Stimulated activated naive B cell treated with anti-CD40 and anti-IgM and Interleukin-4, amounts not matched to agents 10 μg/mL and 1 μg/mL and 100 μg/mL, for 72 hours (primary cell): ENCODE measurements around the gene CCDC192.
A peak's percentile ranks its signal among the peaks of the same experiment; 100 is the strongest.
"Not testable (repeated sequence)": the region's sequence is repeated elsewhere in the genome, so short reads cannot be mapped to it uniquely, and the experiment has no call there.

Source experiments
- ATAC-seq, 2 donors: fragments of 150-1000 bp; cut with Tn5 transposase; replicated peaks; 2 replicates each; pipeline ENCODE4 v1.10.0; 2021; ENCODE audit warnings: moderate library complexity in 1 of 2
- DNase-seq: peaks from one replicate; pipeline ENCODE4 v3.0.0; 2021
- H3K27ac Mint-ChIP-seq: one replicate; pipeline ENCODE4 v1.8.0; 2022; ENCODE audit warnings: mild to moderate bottlenecking, mixed read lengths
- H3K27me3 Mint-ChIP-seq, 2 donors: one replicate each; pipeline ENCODE4 v1.8.0; 2022; ENCODE audit warnings: mixed read lengths in 2 of 2
- H3K36me3 Mint-ChIP-seq, 2 donors: one replicate each; pipeline ENCODE4 v1.8.0; 2022; ENCODE audit warnings: mixed read lengths in 2 of 2, mild to moderate bottlenecking in 1 of 2
- H3K4me1 Mint-ChIP-seq, 2 donors: one replicate each; pipeline ENCODE4 v1.8.0; 2022; ENCODE audit warnings: mixed read lengths in 2 of 2, mild to moderate bottlenecking in 1 of 2
- H3K4me3 Mint-ChIP-seq, 2 donors: one replicate each; pipeline ENCODE4 v1.8.0; 2022; ENCODE audit warnings: mild to moderate bottlenecking in 2 of 2, mixed read lengths in 2 of 2, moderate library complexity in 1 of 2
- H3K9me3 Mint-ChIP-seq, 2 donors: one replicate each; pipeline ENCODE4 v1.8.0; 2022; ENCODE audit warnings: mixed read lengths in 2 of 2, mild to moderate bottlenecking in 1 of 2

The CCDC192 gene

GRCh38 chr5:127723571-127723970 lies 20.4 kb downstream of the CCDC192 start:
- no peak for DNase-seq
- ATAC-seq, result no peak
- Mint-ChIP-seq H3K36me3 (peaks cover 0 to 1% of the 10 kb centered on the region in 2 donors), H3K27ac (no peak overlapping the region), H3K4me1 (no peaks in the 10 kb centered on the region), H3K4me3 (no peak overlapping the region), H3K27me3 (peaks cover 0 to 6% of the 10 kb centered on the region in 2 donors), H3K9me3 (peaks cover 9 to 23% of the 10 kb centered on the region in 2 donors)

GRCh38 chr5:127725673-127726072 lies 22.5 kb downstream of the CCDC192 start:
- Mint-ChIP-seq H3K9me3 (peaks cover 9 to 17% of the 10 kb centered on the region in 2 donors), H3K4me3 (no peak overlapping the region), H3K27ac (no peak overlapping the region), H3K4me1 (no peaks in the 10 kb centered on the region), H3K36me3 (no peaks in the 10 kb centered on the region), H3K27me3 (peaks cover 0 to 6% of the 10 kb centered on the region in 2 donors)
- ATAC-seq (no peak), DNase-seq (no peak)

- Mint-ChIP-seq H3K4me1 (no peaks in the 10 kb centered on the region), H3K36me3 (no peaks in the 10 kb centered on the region), H3K9me3 (peaks cover 8 to 11% of the 10 kb centered on the region in 2 donors)
These were observed 29.8 kb downstream of the CCDC192 start for GRCh38 chr5:127732963-127733362.

GRCh38 chr5:127739348-127739747 lies 36.2 kb downstream of the CCDC192 start:
- not testable (repeated sequence) for H3K9me3 Mint-ChIP-seq, H3K4me1 Mint-ChIP-seq, H3K27ac Mint-ChIP-seq, H3K4me3 Mint-ChIP-seq, H3K27me3 Mint-ChIP-seq, DNase-seq, ATAC-seq, H3K36me3 Mint-ChIP-seq

More at GRCh38 chr5:127732963-127733362, 29.8 kb downstream of the CCDC192 start:
- DNase-seq (no peak), ATAC-seq (no peak)
- Mint-ChIP-seq H3K4me3 (no peak overlapping the region), H3K27me3 (peaks cover 0 to under 1% of the 10 kb centered on the region in 2 donors), H3K27ac (no peak overlapping the region)

GRCh38 chr5:127739807-127740384 lies 36.7 kb downstream of the CCDC192 start:
- Mint-ChIP-seq H3K27ac (no peak overlapping the region), H3K4me3 (no peak overlapping the region), H3K9me3 (peaks cover 0 to 2% of the 10 kb centered on the region in 2 donors), H3K27me3 (peaks cover 0 to 5% of the 10 kb centered on the region in 2 donors), H3K4me1 (no peaks in the 10 kb centered on the region), H3K36me3 (no peaks in the 10 kb centered on the region)
- ATAC-seq, result no peak
- no peak for DNase-seq

GRCh38 chr5:127741412-127741811 lies 38.2 kb downstream of the CCDC192 start:
- ATAC-seq, result no peak
- no peak overlapping the region for H3K4me3 Mint-ChIP-seq
- H3K9me3 Mint-ChIP-seq, result peaks cover 0 to 2% of the 10 kb centered on the region in 2 donors
- no peak for DNase-seq
- no peak overlapping the region for H3K27ac Mint-ChIP-seq
- no peaks in the 10 kb centered on the region for H3K4me1 Mint-ChIP-seq
- no peaks in the 10 kb centered on the region for H3K36me3 Mint-ChIP-seq
- peaks cover 0 to 5% of the 10 kb centered on the region in 2 donors for H3K27me3 Mint-ChIP-seq

GRCh38 chr5:127744241-127744640 lies 41.0 kb downstream of the CCDC192 start:
- H3K9me3 Mint-ChIP-seq, result no peaks in the 10 kb centered on the region
- no peak overlapping the region for H3K27ac Mint-ChIP-seq
- H3K27me3 Mint-ChIP-seq, result peaks cover 0 to 5% of the 10 kb centered on the region in 2 donors
- ATAC-seq (no peak), DNase-seq (no peak)
- H3K4me3 Mint-ChIP-seq, result no peak overlapping the region
- no peaks in the 10 kb centered on the region for H3K36me3 Mint-ChIP-seq
- no peaks in the 10 kb centered on the region for H3K4me1 Mint-ChIP-seq

GRCh38 chr5:127746756-127747155 lies 43.6 kb downstream of the CCDC192 start:
- Mint-ChIP-seq H3K4me3 (no peak overlapping the region), H3K36me3 (no peaks in the 10 kb centered on the region), H3K27me3 (peaks cover 0 to 5% of the 10 kb centered on the region in 2 donors), H3K9me3 (no peaks in the 10 kb centered on the region), H3K4me1 (no peaks in the 10 kb centered on the region), H3K27ac (no peak overlapping the region)
- DNase-seq (no peak), ATAC-seq (peak; percentile 64 to 68)

GRCh38 chr5:127752503-127753265 lies 49.5 kb downstream of the CCDC192 start:
- ATAC-seq, H3K4me1 Mint-ChIP-seq, H3K27me3 Mint-ChIP-seq, H3K9me3 Mint-ChIP-seq, DNase-seq, H3K36me3 Mint-ChIP-seq, H3K4me3 Mint-ChIP-seq, H3K27ac Mint-ChIP-seq: not testable (repeated sequence)

- no peak for ATAC-seq
- Mint-ChIP-seq H3K27me3 (no peaks in the 10 kb centered on the region), H3K27ac (no peak overlapping the region)
These were observed 51.1 kb downstream of the CCDC192 start for GRCh38 chr5:127754259-127754658.

GRCh38 chr5:127754706-127755105 lies 51.5 kb downstream of the CCDC192 start:
- DNase-seq, result no peak
- Mint-ChIP-seq H3K4me3 (no peak overlapping the region), H3K4me1 (no peaks in the 10 kb centered on the region), H3K27ac (no peak overlapping the region), H3K9me3 (no peaks in the 10 kb centered on the region), H3K36me3 (no peaks in the 10 kb centered on the region), H3K27me3 (no peaks in the 10 kb centered on the region)
- no peak for ATAC-seq

More at GRCh38 chr5:127754259-127754658, 51.1 kb downstream of the CCDC192 start:
- H3K4me1 Mint-ChIP-seq, result no peaks in the 10 kb centered on the region
- H3K9me3 Mint-ChIP-seq, result no peaks in the 10 kb centered on the region
- no peak for DNase-seq
- no peaks in the 10 kb centered on the region for H3K36me3 Mint-ChIP-seq
- H3K4me3 Mint-ChIP-seq, result no peak overlapping the region

- Mint-ChIP-seq H3K36me3 (no peaks in the 10 kb centered on the region), H3K27me3 (no peaks in the 10 kb centered on the region)
- ATAC-seq, result peak; percentile 43 to 66
These were observed 54.4 kb downstream of the CCDC192 start for GRCh38 chr5:127757576-127757975.

GRCh38 chr5:127758766-127759283 lies 55.6 kb downstream of the CCDC192 start:
- DNase-seq (no peak), ATAC-seq (no peak)
- H3K36me3 Mint-ChIP-seq, result no peaks in the 10 kb centered on the region
- no peak overlapping the region for H3K27ac Mint-ChIP-seq
- no peaks in the 10 kb centered on the region for H3K9me3 Mint-ChIP-seq
- H3K4me1 Mint-ChIP-seq, result no peaks in the 10 kb centered on the region
- peaks cover 0 to 3% of the 10 kb centered on the region in 2 donors for H3K27me3 Mint-ChIP-seq
- no peak overlapping the region for H3K4me3 Mint-ChIP-seq

More at GRCh38 chr5:127757576-127757975, 54.4 kb downstream of the CCDC192 start:
- Mint-ChIP-seq H3K27ac (no peak overlapping the region), H3K4me3 (no peak overlapping the region), H3K9me3 (no peaks in the 10 kb centered on the region), H3K4me1 (no peaks in the 10 kb centered on the region)
- DNase-seq, result no peak

GRCh38 chr5:127761869-127762268 lies 58.7 kb downstream of the CCDC192 start:
- H3K36me3 Mint-ChIP-seq, result no peaks in the 10 kb centered on the region
- no peak overlapping the region for H3K4me3 Mint-ChIP-seq
- H3K4me1 Mint-ChIP-seq, result no peaks in the 10 kb centered on the region
- H3K27me3 Mint-ChIP-seq, result peaks cover 0 to 3% of the 10 kb centered on the region in 2 donors
- H3K27ac Mint-ChIP-seq, result no peak overlapping the region
- no peak for DNase-seq
- ATAC-seq, result no peak
- no peaks in the 10 kb centered on the region for H3K9me3 Mint-ChIP-seq

GRCh38 chr5:127762412-127762811 lies 59.2 kb downstream of the CCDC192 start:
- no peak overlapping the region for H3K27ac Mint-ChIP-seq
- no peak for DNase-seq
- ATAC-seq, result no peak
- H3K4me3 Mint-ChIP-seq, result no peak overlapping the region
- H3K36me3 Mint-ChIP-seq, result no peaks in the 10 kb centered on the region
- no peaks in the 10 kb centered on the region for H3K9me3 Mint-ChIP-seq
- H3K27me3 Mint-ChIP-seq, result peaks cover 0 to 3% of the 10 kb centered on the region in 2 donors
- no peaks in the 10 kb centered on the region for H3K4me1 Mint-ChIP-seq
